Measurements from ENCODE around the gene PAXIP1.
"Not testable (repeated sequence)": the region's sequence is repeated elsewhere in the genome, so short reads cannot be mapped to it uniquely, and the experiment has no call there.

The PAXIP1 gene

DNA sequence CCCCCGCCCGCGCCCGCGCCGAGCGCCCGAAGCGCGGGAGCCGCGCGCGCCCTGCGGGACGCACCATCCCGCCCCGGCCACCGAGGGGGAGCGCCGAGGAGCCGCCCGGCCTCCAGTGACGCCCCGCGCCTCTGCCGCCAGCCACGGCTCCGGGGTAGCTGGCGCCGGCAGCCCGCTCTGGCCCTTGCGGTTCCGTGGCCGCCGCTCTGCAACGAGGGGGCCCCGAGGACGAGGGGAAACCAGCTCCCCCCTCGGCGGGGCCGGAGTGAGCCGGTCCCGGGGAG lies at the start of gene PAXIP1:
PAXIP1 (minus strand) TSS at position 33 of the 284 bp plus-strand sequence. CDS start 195 bp downstream, outside the sequence.
- peak; percentile 88 for DNase-seq (ENCODE audit: low spot score)
- TF ChIP-seq CTCF (IDR thresholded peaks at IDR 0.05; ENCODE audit: borderline replicate concordance, control extremely low read depth, extremely low read depth, insufficient read depth, missing control alignments), result no peak
- in situ Hi-C loops (cut with MboI; ENCODE audit: low sequenced_read_pairs, unreplicated experiment), result no loop called here

GRCh38 chr7:155051355-155051754 lies 48.4 kb upstream of the PAXIP1 start:
- no peak for TF ChIP-seq CTCF (IDR thresholded peaks at IDR 0.05; ENCODE audit: borderline replicate concordance, control extremely low read depth, extremely low read depth, insufficient read depth, missing control alignments)
- no peak for DNase-seq (ENCODE audit: low spot score)
- in situ Hi-C loops (cut with MboI; ENCODE audit: low sequenced_read_pairs, unreplicated experiment), result no loop called here

GRCh38 chr7:155048006-155048405 lies 45.1 kb upstream of the PAXIP1 start:
- TF ChIP-seq CTCF (IDR thresholded peaks at IDR 0.05; ENCODE audit: borderline replicate concordance, control extremely low read depth, extremely low read depth, insufficient read depth, missing control alignments), result no peak
- in situ Hi-C loops (cut with MboI; ENCODE audit: low sequenced_read_pairs, unreplicated experiment), result no loop called here
- no peak for DNase-seq (ENCODE audit: low spot score)

GRCh38 chr7:155043756-155044155 lies 40.8 kb upstream of the PAXIP1 start:
- no peak for DNase-seq (ENCODE audit: low spot score)
- in situ Hi-C loops (cut with MboI; ENCODE audit: low sequenced_read_pairs, unreplicated experiment), result no loop called here
- TF ChIP-seq CTCF (IDR thresholded peaks at IDR 0.05; ENCODE audit: borderline replicate concordance, control extremely low read depth, extremely low read depth, insufficient read depth, missing control alignments), result no peak

DNA sequence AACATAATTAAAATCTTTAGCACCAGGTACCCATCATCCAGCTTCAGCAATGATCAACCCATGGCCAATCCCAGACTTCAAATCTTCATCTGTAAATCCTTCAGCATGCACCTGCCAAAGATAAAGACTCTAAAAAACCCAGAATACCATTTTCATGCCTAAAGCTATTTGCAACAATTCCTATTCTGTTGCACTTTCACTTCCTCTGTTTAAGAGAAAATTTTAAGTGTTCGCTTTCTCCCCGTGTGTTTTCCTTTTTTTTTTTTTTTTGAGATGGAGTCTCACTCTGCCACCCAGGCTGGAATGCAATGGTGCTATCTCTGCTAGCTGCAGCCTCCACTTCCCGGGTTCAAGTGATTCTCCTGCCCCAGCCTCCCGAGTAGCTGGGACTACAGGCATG lies 35.4 kb upstream of the PAXIP1 start:
- in situ Hi-C loops (cut with MboI; ENCODE audit: low sequenced_read_pairs, unreplicated experiment), result no loop called here
- DNase-seq (ENCODE audit: low spot score), result no peak
- TF ChIP-seq CTCF (IDR thresholded peaks at IDR 0.05; ENCODE audit: borderline replicate concordance, control extremely low read depth, extremely low read depth, insufficient read depth, missing control alignments), result no peak

- in situ Hi-C loops (cut with MboI; ENCODE audit: low sequenced_read_pairs, unreplicated experiment); DNase-seq (ENCODE audit: low spot score): not testable (repeated sequence)
Observed at GRCh38 chr7:155034495-155034894, 31.6 kb upstream of the PAXIP1 start.

DNA sequence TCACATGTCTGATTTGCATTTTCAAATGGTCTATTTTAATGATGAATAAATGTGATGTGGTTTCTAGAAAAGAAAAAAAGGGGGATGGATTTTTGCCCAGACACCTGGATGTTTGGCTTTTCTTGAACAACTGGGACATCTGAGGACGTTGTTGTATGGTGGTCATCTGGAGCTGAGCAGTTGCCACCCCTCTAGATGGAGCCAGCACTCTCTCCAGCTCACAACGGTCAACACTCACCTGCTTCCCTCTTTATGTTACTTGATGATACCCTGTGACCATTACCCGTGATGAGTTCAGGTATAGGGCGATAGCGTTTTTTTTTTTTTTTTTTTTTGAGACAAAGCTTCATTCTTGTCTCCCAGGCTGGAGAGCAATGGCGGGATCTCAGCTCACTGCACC lies 30.1 kb upstream of the PAXIP1 start:
- in situ Hi-C loops (cut with MboI; ENCODE audit: low sequenced_read_pairs, unreplicated experiment), result no loop called here
- no peak for DNase-seq (ENCODE audit: low spot score)
- no peak for TF ChIP-seq CTCF (IDR thresholded peaks at IDR 0.05; ENCODE audit: borderline replicate concordance, control extremely low read depth, extremely low read depth, insufficient read depth, missing control alignments)

Data from GM13976 (cell line).